ENCODE data around the gene ATP8B4. TPM values are rescaled to one million over a fixed set of nuclear protein-coding genes. Genes with fewer than 3 reads are reported as not detected.
A peak's percentile ranks its signal among the peaks of the same experiment; 100 is the strongest.

Gene ATP8B4
- total RNA-seq, 1 donor from 2014 or later, result 15.1 TPM

DNA sequence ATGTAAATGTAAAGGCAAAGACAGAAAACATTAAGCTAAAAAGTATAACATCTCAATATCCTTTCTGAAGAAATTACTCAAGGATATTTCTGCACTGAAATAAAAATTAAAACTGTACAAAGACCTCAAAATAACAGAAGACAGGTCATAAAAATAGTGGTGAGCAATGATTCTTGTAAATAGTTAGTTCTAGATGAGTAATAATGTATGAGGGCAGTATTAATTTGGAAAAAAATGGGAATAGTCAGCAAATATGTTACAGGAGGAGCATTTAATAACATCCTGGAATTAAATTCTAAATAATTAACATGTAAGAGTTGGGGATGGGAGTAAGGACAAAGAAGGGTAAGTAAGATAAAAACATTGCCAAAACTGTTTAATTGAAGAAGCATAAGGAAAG is 250.7 kb downstream of the ATP8B4 start:
- Histone ChIP-seq H3K9me3 (no peaks in the 10 kb centered on the region), H3K36me3 (no peaks in the 10 kb centered on the region), H3K27me3 (no peaks in the 10 kb centered on the region), H3K27ac (no peak overlapping the region), H3K4me3 (no peak overlapping the region), H3K4me1 (peaks cover 0 to 4% of the 10 kb centered on the region in 2 donors)
- TF ChIP-seq, protein P1, sequence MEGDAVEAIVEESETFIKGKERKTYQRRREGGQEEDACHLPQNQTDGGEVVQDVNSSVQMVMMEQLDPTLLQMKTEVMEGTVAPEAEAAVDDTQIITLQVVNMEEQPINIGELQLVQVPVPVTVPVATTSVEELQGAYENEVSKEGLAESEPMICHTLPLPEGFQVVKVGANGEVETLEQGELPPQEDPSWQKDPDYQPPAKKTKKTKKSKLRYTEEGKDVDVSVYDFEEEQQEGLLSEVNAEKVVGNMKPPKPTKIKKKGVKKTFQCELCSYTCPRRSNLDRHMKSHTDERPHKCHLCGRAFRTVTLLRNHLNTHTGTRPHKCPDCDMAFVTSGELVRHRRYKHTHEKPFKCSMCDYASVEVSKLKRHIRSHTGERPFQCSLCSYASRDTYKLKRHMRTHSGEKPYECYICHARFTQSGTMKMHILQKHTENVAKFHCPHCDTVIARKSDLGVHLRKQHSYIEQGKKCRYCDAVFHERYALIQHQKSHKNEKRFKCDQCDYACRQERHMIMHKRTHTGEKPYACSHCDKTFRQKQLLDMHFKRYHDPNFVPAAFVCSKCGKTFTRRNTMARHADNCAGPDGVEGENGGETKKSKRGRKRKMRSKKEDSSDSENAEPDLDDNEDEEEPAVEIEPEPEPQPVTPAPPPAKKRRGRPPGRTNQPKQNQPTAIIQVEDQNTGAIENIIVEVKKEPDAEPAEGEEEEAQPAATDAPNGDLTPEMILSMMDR (IDR thresholded peaks at IDR 0.05), result no peak
- no peak for DNase-seq (ENCODE audit: low spot score in 2 of 2)
- intact Hi-C loops (cut with DNase I), result no loop called here

DNA sequence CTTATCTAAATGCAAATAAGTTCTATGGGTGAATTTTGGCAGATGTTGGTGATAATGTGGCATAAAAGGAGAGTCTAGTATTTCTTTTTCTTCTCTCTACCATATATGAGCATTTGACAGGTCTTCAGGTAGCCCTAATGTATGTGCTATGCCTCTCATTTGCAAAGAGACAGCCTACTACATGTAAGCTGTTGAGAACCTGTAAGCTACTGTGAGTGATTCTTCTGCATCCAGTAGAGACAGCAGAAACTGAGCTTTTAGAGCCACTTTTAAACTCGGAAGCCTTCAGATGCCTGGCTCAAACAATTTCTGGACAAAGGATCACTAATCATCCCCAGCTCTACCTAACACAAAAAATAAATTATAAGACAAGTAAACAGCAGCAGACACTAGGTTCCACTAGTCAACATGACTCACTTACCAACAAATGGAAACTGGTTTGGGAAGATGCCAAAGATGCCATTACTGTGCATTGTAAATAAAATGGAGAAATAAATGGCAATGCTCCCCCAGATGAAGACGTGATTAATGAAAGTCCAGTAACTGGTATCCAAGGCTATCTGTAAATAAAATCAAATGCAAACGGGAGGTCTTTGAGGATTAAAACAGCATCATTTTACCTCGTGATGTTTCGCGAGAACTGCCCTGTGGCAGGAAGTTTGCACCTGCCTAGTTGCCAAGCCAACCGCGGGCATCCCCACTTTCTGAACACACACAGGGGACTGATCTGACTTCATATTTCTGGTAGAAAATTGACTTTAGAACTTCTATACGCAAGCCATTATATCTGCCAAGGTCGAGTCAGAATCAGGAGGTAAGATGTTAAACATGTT is 252.9 kb downstream of the ATP8B4 start:
- Histone ChIP-seq H3K4me1 (peaks cover 0 to 14% of the 10 kb centered on the region in 2 donors), H3K9me3 (no peaks in the 10 kb centered on the region), H3K27ac (no peak overlapping the region), H3K27me3 (no peaks in the 10 kb centered on the region), H3K36me3 (no peaks in the 10 kb centered on the region), H3K4me3 (no peak overlapping the region)
- intact Hi-C loops (cut with DNase I), result no loop called here
- TF ChIP-seq, protein P1 (IDR thresholded peaks at IDR 0.05), result no peak
- DNase-seq (ENCODE audit: low spot score in 2 of 2), result no peak

DNA sequence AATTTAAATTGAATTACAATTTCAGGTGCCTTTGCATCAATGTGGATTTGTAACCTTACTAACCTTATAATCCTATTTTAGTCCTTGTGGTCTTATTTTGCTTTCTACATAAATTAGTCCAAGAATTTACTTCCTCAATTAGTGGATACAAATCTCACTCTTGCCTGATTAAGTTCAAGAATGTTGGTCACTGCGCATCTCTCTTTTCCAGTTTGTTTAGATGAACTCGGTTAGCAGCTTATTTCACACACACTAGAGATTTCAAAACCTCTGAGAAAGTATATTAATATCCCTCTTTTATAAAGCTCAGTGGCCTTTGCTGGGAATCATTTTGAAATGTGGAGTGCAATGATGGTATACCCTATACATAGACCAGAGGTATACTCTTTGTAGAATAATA is 254.8 kb downstream of the ATP8B4 start:
- Histone ChIP-seq H3K9me3 (no peaks in the 10 kb centered on the region), H3K4me1 (peaks cover 0 to 14% of the 10 kb centered on the region in 2 donors), H3K27ac (no peak overlapping the region), H3K4me3 (no peak overlapping the region), H3K36me3 (no peaks in the 10 kb centered on the region), H3K27me3 (no peaks in the 10 kb centered on the region)
- DNase-seq (ENCODE audit: low spot score in 2 of 2), result no peak
- intact Hi-C loops (cut with DNase I), result no loop called here
- TF ChIP-seq, protein P1 (IDR thresholded peaks at IDR 0.05), result no peak

DNA sequence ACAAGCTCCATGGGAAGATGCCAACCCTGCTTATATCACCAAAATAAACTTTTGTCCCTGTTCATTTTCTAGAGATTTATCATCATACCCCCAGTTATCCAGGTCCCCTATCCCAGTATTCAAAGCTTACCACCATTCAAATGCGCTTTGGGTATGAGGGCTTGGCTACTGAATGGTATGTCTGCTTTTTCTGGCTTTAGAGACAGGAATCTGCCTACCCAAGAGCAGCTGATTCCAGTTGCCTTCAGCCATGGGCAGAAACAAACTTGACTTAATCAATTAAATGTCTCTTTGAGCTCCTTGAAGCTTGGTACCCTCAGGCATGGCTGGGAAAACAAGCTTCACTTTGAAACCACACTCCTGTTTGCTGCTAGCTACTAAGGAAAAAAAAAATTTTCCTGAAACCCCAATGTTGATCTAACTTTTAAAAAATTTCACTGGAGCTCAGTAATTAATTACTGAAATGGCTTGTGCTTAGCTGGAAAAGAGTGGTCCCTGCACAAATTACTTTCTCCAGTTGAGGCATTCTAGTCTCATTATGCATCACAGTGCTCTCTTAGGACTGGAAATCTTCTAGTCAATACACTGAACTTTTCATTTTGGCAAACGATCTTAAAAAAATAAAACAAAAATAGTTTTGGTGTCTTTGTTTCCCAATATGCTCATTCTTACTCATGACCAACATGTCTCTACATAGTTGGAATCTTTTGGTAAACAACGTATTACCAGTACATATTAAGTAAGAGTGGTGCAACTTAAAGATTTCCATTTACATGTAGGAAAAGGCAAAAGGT is 255.4 kb downstream of the ATP8B4 start:
- DNase-seq (ENCODE audit: low spot score in 2 of 2), result no peak
- intact Hi-C loops (cut with DNase I), result no loop called here
- Histone ChIP-seq H3K9me3 (no peaks in the 10 kb centered on the region), H3K36me3 (no peaks in the 10 kb centered on the region), H3K27me3 (no peaks in the 10 kb centered on the region), H3K27ac (peak overlapping the region; percentile 35 to 57), H3K4me1 (peaks cover 0 to 14% of the 10 kb centered on the region in 2 donors), H3K4me3 (no peak overlapping the region)
- TF ChIP-seq, protein P1 (IDR thresholded peaks at IDR 0.05), result no peak

DNA sequence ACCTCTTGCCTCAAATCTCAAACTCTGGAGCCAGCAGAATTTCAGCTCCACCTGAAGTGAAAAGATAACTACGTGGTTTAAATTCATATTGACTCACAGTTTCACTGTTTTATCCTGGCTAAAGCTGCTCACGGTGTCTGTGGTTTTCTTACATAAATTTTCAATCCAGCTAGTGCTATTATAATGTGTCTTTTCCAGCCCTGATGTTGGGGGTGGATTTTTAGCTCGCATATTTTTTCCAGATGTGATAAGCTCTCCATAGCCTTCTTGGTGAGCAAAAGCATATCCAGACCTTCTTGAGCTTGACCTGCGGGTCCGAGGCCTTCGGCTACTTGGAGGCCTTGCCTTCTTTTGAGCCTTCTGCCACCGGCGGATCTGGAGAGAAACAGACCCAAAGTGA is 258.9 kb downstream of the ATP8B4 start:
- no peak overlapping the region for H3K4me3 ChIP-seq
- no peaks in the 10 kb centered on the region for H3K36me3 ChIP-seq
- H3K27me3 ChIP-seq, result no peaks in the 10 kb centered on the region
- no peak overlapping the region for H3K27ac ChIP-seq
- intact Hi-C loops (cut with DNase I), result no loop called here
- peaks cover 0 to 19% of the 10 kb centered on the region in 2 donors for H3K4me1 ChIP-seq
- H3K9me3 ChIP-seq, result no peaks in the 10 kb centered on the region
- DNase-seq (ENCODE audit: low spot score in 2 of 2), result no peak
- TF ChIP-seq, protein P1 (IDR thresholded peaks at IDR 0.05), result no peak
